ENCODE results near the gene IZUMO1.
"Not testable (repeated sequence)": the region's sequence is repeated elsewhere in the genome, so short reads cannot be mapped to it uniquely, and the experiment has no call there.

The IZUMO1 gene

GRCh38 chr19:48746738-48747575 lies at the start of gene IZUMO1:
TSS of gene IZUMO1 (minus strand) at chr19:48746909. CDS start at chr19:48745859, 1,050 bp downstream.
- no peak for DNase-seq (ENCODE audit: low read depth)

GRCh38 chr19:48795685-48796070 lies 49.0 kb upstream of the IZUMO1 start:
- DNase-seq (ENCODE audit: low read depth), result no peak

- DNase-seq (ENCODE audit: low read depth), result peak; percentile 77
Observed at GRCh38 chr19:48795055-48795684, 48.5 kb upstream of the IZUMO1 start.

- no peak for DNase-seq (ENCODE audit: low read depth)
Observed at GRCh38 chr19:48794291-48794690, 47.6 kb upstream of the IZUMO1 start.

GRCh38 chr19:48793271-48793670 lies 46.6 kb upstream of the IZUMO1 start:
- no peak for DNase-seq (ENCODE audit: low read depth)

- DNase-seq (ENCODE audit: low read depth), result not testable (repeated sequence)
Observed at GRCh38 chr19:48787331-48787730, 40.6 kb upstream of the IZUMO1 start.

GRCh38 chr19:48786422-48786821 lies 39.7 kb upstream of the IZUMO1 start:
- DNase-seq (ENCODE audit: low read depth), result not testable (repeated sequence)

- no peak for DNase-seq (ENCODE audit: low read depth)
Observed at GRCh38 chr19:48784527-48784926, 37.8 kb upstream of the IZUMO1 start.

- DNase-seq (ENCODE audit: low read depth), result no peak
Observed at GRCh38 chr19:48780631-48781391, 34.1 kb upstream of the IZUMO1 start.

GRCh38 chr19:48779636-48780035 lies 32.9 kb upstream of the IZUMO1 start:
- DNase-seq (ENCODE audit: low read depth), result no peak

- DNase-seq (ENCODE audit: low read depth), result no peak
Observed at GRCh38 chr19:48777720-48778119, 31.0 kb upstream of the IZUMO1 start.

GRCh38 chr19:48777139-48777538 lies 30.4 kb upstream of the IZUMO1 start:
- DNase-seq (ENCODE audit: low read depth), result no peak

- DNase-seq (ENCODE audit: low read depth), result no peak
Observed at GRCh38 chr19:48772503-48772953, 25.8 kb upstream of the IZUMO1 start.

GRCh38 chr19:48770734-48771472 lies 24.2 kb upstream of the IZUMO1 start:
- no peak for DNase-seq (ENCODE audit: low read depth)

GRCh38 chr19:48770266-48770665 lies 23.6 kb upstream of the IZUMO1 start:
- DNase-seq (ENCODE audit: low read depth), result no peak

GRCh38 chr19:48768994-48769713 lies 22.4 kb upstream of the IZUMO1 start:
- no peak for DNase-seq (ENCODE audit: low read depth)

GRCh38 chr19:48768171-48768753 lies 21.6 kb upstream of the IZUMO1 start:
- DNase-seq (ENCODE audit: low read depth), result not testable (repeated sequence)

GRCh38 chr19:48765816-48766215 lies 19.1 kb upstream of the IZUMO1 start:
- not testable (repeated sequence) for DNase-seq (ENCODE audit: low read depth)

GRCh38 chr19:48760504-48761205 lies 13.9 kb upstream of the IZUMO1 start:
- no peak for DNase-seq (ENCODE audit: low read depth)

- no peak for DNase-seq (ENCODE audit: low read depth)
Observed at GRCh38 chr19:48757741-48758144, 11.0 kb upstream of the IZUMO1 start.
